CD14-positive monocyte (primary cell): Measurements from ENCODE around the gene PSMD5. TPM values are rescaled to one million over a fixed set of nuclear protein-coding genes. Genes with fewer than 3 reads are reported as not detected.

Experiments
- DNase-seq, 3 donors: peaks; one replicate each; pipeline ENCODE4 v3.0.0-alpha.2; 2011 to 2022
- H2AFZ ChIP-seq: 2 replicates; pipeline ENCODE4 v1.6.0; 2012; ENCODE audit warnings: mild to moderate bottlenecking, low read depth, low read length, inconsistent platforms; ENCODE audit not compliant: insufficient read depth, poor library complexity, severe bottlenecking
- H3K27ac ChIP-seq, 2 donors: 1 replicate in 1 of 2; 2 replicates in 1 of 2; pipeline ENCODE4 v1.5.1; 2012 to 2013; ENCODE audit warnings: low read length in 2 of 2, control low read depth in 1 of 2, inconsistent platforms in 1 of 2, low read depth in 1 of 2, mild to moderate bottlenecking in 1 of 2
- H3K27me3 ChIP-seq, 2 donors: one replicate each; pipeline versions ENCODE4 v1.6.0 to v1.6.1; 2011 to 2013; ENCODE audit warnings: low read length in 2 of 2; ENCODE audit not compliant: control insufficient read depth in 2 of 2, insufficient read depth in 2 of 2
- H3K36me3 ChIP-seq, 2 donors: replicated peaks in 1 of 2; 1 replicate in 1 of 2; 2 replicates in 1 of 2; pipeline versions ENCODE4 v1.5.1 to v1.6.1; 2012 to 2013; ENCODE audit warnings: low read length in 2 of 2, control low read depth in 1 of 2, inconsistent platforms in 1 of 2, mild to moderate bottlenecking in 1 of 2; ENCODE audit not compliant: insufficient read depth in 2 of 2, control insufficient read depth in 1 of 2
- H3K4me1 ChIP-seq, 2 donors: 1 replicate in 1 of 2; 2 replicates in 1 of 2; pipeline versions ENCODE4 v1.5.1 to v1.6.1; 2012 to 2013; ENCODE audit warnings: low read length in 2 of 2, control low read depth in 1 of 2, inconsistent platforms in 1 of 2, mild to moderate bottlenecking in 1 of 2, moderate library complexity in 1 of 2; ENCODE audit not compliant: insufficient read depth in 2 of 2, control insufficient read depth in 1 of 2
- H3K4me2 ChIP-seq: replicated peaks from 2 replicates; pipeline ENCODE3; 2012; ENCODE audit warnings: low read length, moderate library complexity, mild to moderate bottlenecking; ENCODE audit not compliant: poor library complexity, severe bottlenecking; ENCODE audit errors: extremely low read depth
- H3K4me3 ChIP-seq, 3 experiments: fragments of 200-600 bp in 1 of 3; sonication (generic) in 1 of 3; replicated peaks in 1 of 3; 1 replicate in 2 of 3; 2 replicates in 1 of 3; pipeline ENCODE4 v1.5.1; 2011 to 2013; ENCODE audit warnings: low read length in 3 of 3, mild to moderate bottlenecking in 3 of 3, control low read depth in 2 of 3, low read depth in 2 of 3, inconsistent platforms in 1 of 3, moderate library complexity in 1 of 3
- H3K79me2 ChIP-seq: 2 replicates; pipeline ENCODE4 v1.6.0; 2012; ENCODE audit warnings: mild to moderate bottlenecking, control low read depth, inconsistent platforms, low read length, moderate library complexity; ENCODE audit not compliant: insufficient read depth
- H3K9ac ChIP-seq: 2 replicates; pipeline ENCODE4 v1.6.0; 2017; ENCODE audit warnings: low read length, mild to moderate bottlenecking; ENCODE audit not compliant: insufficient read depth, poor library complexity, severe bottlenecking
- H3K9me3 ChIP-seq, 2 donors: replicated peaks in 1 of 2; 1 replicate in 1 of 2; 2 replicates in 1 of 2; pipeline versions ENCODE4 v1.5.1 to v1.6.1; 2012 to 2013; ENCODE audit warnings: low read length in 2 of 2, control low read depth in 1 of 2; ENCODE audit not compliant: control insufficient read depth in 1 of 2, insufficient read depth in 1 of 2
- H4K20me1 ChIP-seq: 2 replicates; pipeline ENCODE4 v1.6.0; 2012; ENCODE audit warnings: mild to moderate bottlenecking, low read length, control low read depth, moderate library complexity; ENCODE audit not compliant: insufficient read depth
- H3K27ac Mint-ChIP-seq, 7 donors: one replicate each; pipeline ENCODE4 v1.8.0; 2020; ENCODE audit warnings: mild to moderate bottlenecking in 7 of 7, mixed read lengths in 7 of 7, moderate library complexity in 6 of 7, inconsistent platforms in 2 of 7
- H3K27me3 Mint-ChIP-seq, 3 donors: one replicate each; pipeline ENCODE4 v1.8.0; 2021 to 2022; ENCODE audit warnings: low read depth in 3 of 3, mild to moderate bottlenecking in 3 of 3, mixed read lengths in 3 of 3, moderate library complexity in 3 of 3, inconsistent platforms in 1 of 3
- H3K36me3 Mint-ChIP-seq, 2 donors: one replicate each; pipeline ENCODE4 v1.8.0; 2020; ENCODE audit warnings: mixed read lengths in 2 of 2, inconsistent platforms in 1 of 2, mild to moderate bottlenecking in 1 of 2
- H3K4me1 Mint-ChIP-seq: one replicate; pipeline ENCODE4 v1.8.0; 2020; ENCODE audit warnings: mild to moderate bottlenecking, mixed read lengths
- H3K4me3 Mint-ChIP-seq, 2 donors: one replicate each; pipeline ENCODE4 v1.8.0; 2020; ENCODE audit warnings: mild to moderate bottlenecking in 2 of 2, mixed read lengths in 2 of 2, moderate library complexity in 1 of 2
- H3K9me3 Mint-ChIP-seq, 7 donors: one replicate each; pipeline ENCODE4 v1.8.0; 2020 to 2022; ENCODE audit warnings: mixed read lengths in 7 of 7, mild to moderate bottlenecking in 6 of 7, moderate library complexity in 6 of 7, inconsistent platforms in 2 of 7
- CTCF ChIP-seq: fragments of 200-600 bp; IDR thresholded peaks from one replicate; pipeline ENCODE4 v1.8.0; 2022; ENCODE audit warnings: antibody characterized with exemption, mild to moderate bottlenecking
- WGBS: methylation state at CpG from one replicate; pipeline ENCODE4 v1.1.5; 2013; ENCODE audit warnings: missing lambda C conversion rate; ENCODE audit not compliant: insufficient coverage; 5-methylcytosine and 5-hydroxymethylcytosine counted together
- intact Hi-C, 2 donors: fragments of 100-400 bp; cut with micrococcal nuclease; formaldehyde crosslinking; loops; one replicate each; pipeline versions ENCODE4 v1.15.0 to v1.15.1; 2023
- polyA plus RNA-seq, 3 donors: library from polyadenylated mRNA; depleted of rRNA in 1 of 3; unstranded in 2 of 3; stranded (reverse) in 1 of 3; fragments of 300-500 nt in 2 of 3; fragments of >200 nt in 1 of 3; fragmentation: Illumina TruSeq in 2 of 3; gene quantifications; 1 replicate in 2 of 3; 2 replicates in 1 of 3; pipeline ENCODE4 v1.2.3, GENCODE V29; 2012 to 2021

Gene PSMD5
- polyA plus RNA-seq, 3 donors, result 10.0 to 20.9 (median 10.7) TPM

- H3K4me3 Mint-ChIP-seq, result peak overlapping the region; percentile 98 to 99
- peaks cover 1 to 4% (median 1%) of the 10 kb centered on the region in 3 donors for H3K27me3 Mint-ChIP-seq
- Histone ChIP-seq H2AFZ (peak overlapping the region; percentile 85), H3K79me2 (peaks cover 35% of the 10 kb centered on the region), H3K9ac (peak overlapping the region; percentile 62), H4K20me1 (no peaks in the 10 kb centered on the region), H3K9me3 (no peaks in the 10 kb centered on the region), H3K4me3 (peak overlapping the region in 2 of 3 experiments; percentile 66 to 82), H3K36me3 (peaks cover 11 to 14% of the 10 kb centered on the region in 2 donors), H3K4me1 (peaks cover 29 to 31% of the 10 kb centered on the region in 2 donors), H3K27me3 (no peaks in the 10 kb centered on the region), H3K4me2 (peak overlapping the region; percentile 83), H3K27ac (peak overlapping the region in 1 of 2 donors; percentile 91)
- no peak for DNase-seq
- H3K4me1 Mint-ChIP-seq, result peaks cover 39% of the 10 kb centered on the region
- no peak for TF ChIP-seq CTCF
- H3K27ac Mint-ChIP-seq, result peak overlapping the region; percentile 13 to 98 (median 93)
- intact Hi-C loops, result loop anchor here in 1 of 2 donors (5.0 kb wide), 1 partner anchor 49 kb away; the partner anchor contains the start of gene TRAF1
- peaks cover 0 to 2% (median 0%) of the 10 kb centered on the region in 7 donors for H3K9me3 Mint-ChIP-seq
- 84% methylated on average over 2 of the region's 8 CpGs for WGBS
- peaks cover 12 to 16% of the 10 kb centered on the region in 2 donors for H3K36me3 Mint-ChIP-seq
These were observed 35.7 kb upstream of the PSMD5 start for GRCh38 chr9:120878188-120879130.

- no peak for TF ChIP-seq CTCF
- Mint-ChIP-seq H3K9me3 (peaks cover 0 to 2% (median 0%) of the 10 kb centered on the region in 7 donors), H3K27me3 (peaks cover 1 to 4% (median 1%) of the 10 kb centered on the region in 3 donors), H3K4me1 (peaks cover 43% of the 10 kb centered on the region), H3K36me3 (peaks cover 22 to 26% of the 10 kb centered on the region in 2 donors), H3K27ac (peak overlapping the region; percentile 85 to 98 (median 94)), H3K4me3 (peak overlapping the region; percentile 98 to 99)
- Histone ChIP-seq H3K36me3 (peaks cover 12 to 24% of the 10 kb centered on the region in 2 donors), H4K20me1 (no peaks in the 10 kb centered on the region), H3K27ac (peak overlapping the region; percentile 88 to 91), H3K27me3 (no peaks in the 10 kb centered on the region), H3K9me3 (no peaks in the 10 kb centered on the region), H3K4me1 (peaks cover 29 to 31% of the 10 kb centered on the region in 2 donors), H3K79me2 (peaks cover 45% of the 10 kb centered on the region), H3K9ac (peak overlapping the region; percentile 62), H2AFZ (peak overlapping the region; percentile 85), H3K4me2 (peak overlapping the region; percentile 83), H3K4me3 (peak overlapping the region; percentile 66 to 97 (median 82))
- under 1% methylated on average over 58 of the region's 63 CpGs for WGBS
- peak; percentile 43 to 53 (median 49) for DNase-seq
- intact Hi-C loops, result loop anchor here (2.0 to 5.0 kb wide), 2 partner anchors 50 to 57 kb away; partner anchors contain the start of gene TRAF1 (in 1 of the 2)
These were observed 34.7 kb upstream of the PSMD5 start for GRCh38 chr9:120877276-120878034.
